ENCODE measurements around the gene SLC22A1.
"Not testable (repeated sequence)": the region's sequence is repeated elsewhere in the genome, so short reads cannot be mapped to it uniquely, and the experiment has no call there.

Gene SLC22A1

GRCh38 chr6:160125105-160125504 is 3.5 kb downstream of the SLC22A1 start:
- not testable (repeated sequence) for H3K4me3 Mint-ChIP-seq, H3K27ac Mint-ChIP-seq, ATAC-seq, H3K4me1 Mint-ChIP-seq, H3K27me3 Mint-ChIP-seq, H3K9me3 Mint-ChIP-seq
- H3K36me3 Mint-ChIP-seq = peaks cover 30% of the 10 kb centered on the region

GRCh38 chr6:160127270-160128124 is 5.9 kb downstream of the SLC22A1 start:
- H3K9me3 Mint-ChIP-seq = no peaks in the 10 kb centered on the region
- H3K4me3 Mint-ChIP-seq = no peak overlapping the region
- no peaks in the 10 kb centered on the region for H3K4me1 Mint-ChIP-seq
- H3K36me3 Mint-ChIP-seq = peaks cover 15% of the 10 kb centered on the region
- no peak overlapping the region for H3K27ac Mint-ChIP-seq
- no peaks in the 10 kb centered on the region for H3K27me3 Mint-ChIP-seq
- ATAC-seq = no peak

- ATAC-seq = no peak
- Mint-ChIP-seq H3K27ac (no peak overlapping the region), H3K27me3 (no peaks in the 10 kb centered on the region), H3K4me3 (no peak overlapping the region), H3K36me3 (peaks cover 15% of the 10 kb centered on the region), H3K9me3 (no peaks in the 10 kb centered on the region), H3K4me1 (no peaks in the 10 kb centered on the region)
Observed at GRCh38 chr6:160128125-160128683, 6.6 kb downstream of the SLC22A1 start.

- no peak for ATAC-seq
- H3K4me1 Mint-ChIP-seq = no peaks in the 10 kb centered on the region
- H3K4me3 Mint-ChIP-seq = no peak overlapping the region
- H3K9me3 Mint-ChIP-seq = no peaks in the 10 kb centered on the region
- H3K27ac Mint-ChIP-seq = no peak overlapping the region
- peaks cover 12% of the 10 kb centered on the region for H3K36me3 Mint-ChIP-seq
- no peaks in the 10 kb centered on the region for H3K27me3 Mint-ChIP-seq
Observed at GRCh38 chr6:160128879-160129516, 7.4 kb downstream of the SLC22A1 start.

- Mint-ChIP-seq H3K36me3 (peaks cover 12% of the 10 kb centered on the region), H3K27ac (no peak overlapping the region), H3K4me3 (no peak overlapping the region)
Observed at GRCh38 chr6:160129881-160130615, 8.4 kb downstream of the SLC22A1 start.

GRCh38 chr6:160130729-160131484 is 9.3 kb downstream of the SLC22A1 start:
- Mint-ChIP-seq H3K36me3 (peaks cover 12% of the 10 kb centered on the region), H3K4me3 (no peak overlapping the region), H3K27me3 (no peaks in the 10 kb centered on the region), H3K27ac (no peak overlapping the region), H3K9me3 (no peaks in the 10 kb centered on the region), H3K4me1 (no peaks in the 10 kb centered on the region)
- no peak for ATAC-seq

More at GRCh38 chr6:160129881-160130615, 8.4 kb downstream of the SLC22A1 start:
- no peak for ATAC-seq
- Mint-ChIP-seq H3K9me3 (no peaks in the 10 kb centered on the region), H3K4me1 (no peaks in the 10 kb centered on the region), H3K27me3 (no peaks in the 10 kb centered on the region)

- H3K27ac Mint-ChIP-seq = no peak overlapping the region
- no peaks in the 10 kb centered on the region for H3K9me3 Mint-ChIP-seq
- no peaks in the 10 kb centered on the region for H3K4me1 Mint-ChIP-seq
- H3K36me3 Mint-ChIP-seq = peaks cover 12% of the 10 kb centered on the region
- H3K4me3 Mint-ChIP-seq = no peak overlapping the region
- no peaks in the 10 kb centered on the region for H3K27me3 Mint-ChIP-seq
- ATAC-seq = no peak
Observed at GRCh38 chr6:160131636-160132296, 10.2 kb downstream of the SLC22A1 start.

GRCh38 chr6:160132297-160132637 is 10.7 kb downstream of the SLC22A1 start:
- H3K27me3 Mint-ChIP-seq = no peaks in the 10 kb centered on the region
- H3K4me3 Mint-ChIP-seq = no peak overlapping the region
- ATAC-seq = no peak
- no peaks in the 10 kb centered on the region for H3K9me3 Mint-ChIP-seq
- peaks cover 12% of the 10 kb centered on the region for H3K36me3 Mint-ChIP-seq
- no peak overlapping the region for H3K27ac Mint-ChIP-seq
- H3K4me1 Mint-ChIP-seq = no peaks in the 10 kb centered on the region

- no peaks in the 10 kb centered on the region for H3K9me3 Mint-ChIP-seq
- ATAC-seq = no peak
- H3K4me3 Mint-ChIP-seq = no peak overlapping the region
- H3K4me1 Mint-ChIP-seq = no peaks in the 10 kb centered on the region
- H3K27ac Mint-ChIP-seq = no peak overlapping the region
- peaks cover 12% of the 10 kb centered on the region for H3K36me3 Mint-ChIP-seq
- no peaks in the 10 kb centered on the region for H3K27me3 Mint-ChIP-seq
Observed at GRCh38 chr6:160132776-160133338, 11.2 kb downstream of the SLC22A1 start.

GRCh38 chr6:160133441-160134336 is 12.1 kb downstream of the SLC22A1 start:
- H3K27ac Mint-ChIP-seq = no peak overlapping the region
- H3K36me3 Mint-ChIP-seq = peaks cover 12% of the 10 kb centered on the region
- H3K9me3 Mint-ChIP-seq = no peaks in the 10 kb centered on the region
- no peak overlapping the region for H3K4me3 Mint-ChIP-seq
- H3K27me3 Mint-ChIP-seq = no peaks in the 10 kb centered on the region
- no peaks in the 10 kb centered on the region for H3K4me1 Mint-ChIP-seq
- ATAC-seq = no peak

GRCh38 chr6:160134337-160134751 is 12.7 kb downstream of the SLC22A1 start:
- not testable (repeated sequence) for H3K36me3 Mint-ChIP-seq, ATAC-seq, H3K27ac Mint-ChIP-seq, H3K4me3 Mint-ChIP-seq, H3K9me3 Mint-ChIP-seq, H3K4me1 Mint-ChIP-seq, H3K27me3 Mint-ChIP-seq

- Mint-ChIP-seq H3K4me1 (no peaks in the 10 kb centered on the region), H3K36me3 (peaks cover 6% of the 10 kb centered on the region), H3K27ac (no peak overlapping the region), H3K4me3 (no peak overlapping the region), H3K27me3 (no peaks in the 10 kb centered on the region), H3K9me3 (no peaks in the 10 kb centered on the region)
- ATAC-seq = no peak
Observed at GRCh38 chr6:160134779-160135547, 13.3 kb downstream of the SLC22A1 start.
